SU-DHL-6 (cell line): ENCODE results near the gene ARNT2.

ENCODE experiments used
- H2AFZ ChIP-seq: fragments of 200-600 bp; sonication (generic); 2 replicates; pipeline ENCODE4 v1.6.1; 2014; ENCODE audit warnings: low read depth, mild to moderate bottlenecking, moderate library complexity, mixed read lengths, antibody characterized with exemption, low read length; ENCODE audit not compliant: severe bottlenecking
- H3F3A ChIP-seq: fragments of 200-600 bp; shearing (Covaris generic); 2 replicates; pipeline ENCODE4 v1.6.0; 2016; ENCODE audit warnings: antibody characterized with exemption, mild to moderate bottlenecking; ENCODE audit not compliant: insufficient read depth
- H3K27ac ChIP-seq: fragments of 200-600 bp; sonication (generic); 2 replicates; pipeline ENCODE4 v1.5.1; 2016; ENCODE audit warnings: low read depth, mild to moderate bottlenecking, low read length, moderate library complexity, mixed read lengths
- H3K27me3 ChIP-seq: fragments of 200-600 bp; sonication (generic), shearing (Covaris generic); 2 replicates; pipeline ENCODE4 v1.6.0; 2014; ENCODE audit warnings: mild to moderate bottlenecking, low read length
- H3K36me3 ChIP-seq: fragments of 200-600 bp; sonication (generic); 2 replicates; pipeline ENCODE4 v1.6.1; 2014; ENCODE audit warnings: mild to moderate bottlenecking, low read length, mixed read lengths
- H3K4me2 ChIP-seq: fragments of 300-600, 200-600 bp; shearing (Covaris generic), sonication (generic); 2 replicates; pipeline ENCODE4 v1.6.0; 2014; ENCODE audit warnings: low read length, low read depth, mild to moderate bottlenecking; ENCODE audit not compliant: poor library complexity, severe bottlenecking
- H3K4me3 ChIP-seq: fragments of 200-600 bp; sonication (generic); 2 replicates; pipeline ENCODE4 v1.5.1; 2014; ENCODE audit warnings: antibody characterized with exemption, low read length, mild to moderate bottlenecking, mixed read lengths; ENCODE audit not compliant: insufficient read depth, poor library complexity, severe bottlenecking
- H3K79me2 ChIP-seq: fragments of 200-600 bp; sonication (generic); 2 replicates; pipeline ENCODE4 v1.6.1; 2014; ENCODE audit warnings: mild to moderate bottlenecking, low read length, moderate library complexity; ENCODE audit not compliant: insufficient read depth
- H3K9ac ChIP-seq: fragments of 200-600 bp; sonication (generic); 2 replicates; pipeline ENCODE4 v1.7.0; 2014; ENCODE audit warnings: mild to moderate bottlenecking, low read length
- H3K9me2 ChIP-seq: fragments of 200-600 bp; sonication (generic); replicated peaks from 2 replicates; pipeline ENCODE4 v1.6.1; 2014; ENCODE audit warnings: low read length; ENCODE audit not compliant: insufficient read depth
- H3K9me3 ChIP-seq: fragments of 200-600 bp; sonication (generic); 2 replicates; pipeline ENCODE4 v1.6.1; 2014; ENCODE audit warnings: low read length, mixed read lengths; ENCODE audit not compliant: insufficient read depth
- H4K20me1 ChIP-seq: fragments of 200-600 bp; sonication (generic); 2 replicates; pipeline ENCODE4 v1.6.1; 2014; ENCODE audit warnings: low read depth, mild to moderate bottlenecking, antibody characterized with exemption, low read length, moderate library complexity, mixed read lengths
- CTCF ChIP-seq: fragments of 200-600 bp; sonication (generic); IDR thresholded peaks from one replicate; pipeline ENCODE4 v1.5.1; 2017; ENCODE audit warnings: antibody characterized with exemption, mild to moderate bottlenecking, low read length, moderate library complexity; ENCODE audit not compliant: insufficient read depth, poor library complexity, severe bottlenecking
- EZH2phosphoT487 ChIP-seq: fragments of 200-600 bp; sonication (generic), shearing (Covaris generic); conservative IDR thresholded peaks from 2 replicates; pipeline ENCODE4 v1.6.1; 2018; ENCODE audit warnings: mild to moderate bottlenecking, antibody characterized with exemption, low read length, moderate library complexity, mixed read lengths

ARNT2 gene

GRCh38 chr15:80536716-80537115 lies 132.5 kb downstream of the ARNT2 start:
- Histone ChIP-seq H4K20me1 (no peaks in the 10 kb centered on the region), H3F3A (no peaks in the 10 kb centered on the region), H2AFZ (no peak overlapping the region), H3K9me3 (no peaks in the 10 kb centered on the region), H3K27ac (no peak overlapping the region), H3K9me2 (no peaks in the 10 kb centered on the region), H3K36me3 (no peaks in the 10 kb centered on the region), H3K79me2 (no peaks in the 10 kb centered on the region), H3K4me3 (no peak overlapping the region), H3K4me2 (no peak overlapping the region), H3K9ac (no peak overlapping the region), H3K27me3 (0 out of 2 replicates have a peak, but pooled peaks cover 3% of the 10 kb centered on the region)
- TF ChIP-seq CTCF (no peak), EZH2phosphoT487 (no peak)

- no peaks in the 10 kb centered on the region for H3K9me2 ChIP-seq
- no peaks in the 10 kb centered on the region for H3F3A ChIP-seq
- H3K27me3 ChIP-seq: no peaks in the 10 kb centered on the region
- no peaks in the 10 kb centered on the region for H3K9me3 ChIP-seq
- H3K9ac ChIP-seq: no peak overlapping the region
- no peaks in the 10 kb centered on the region for H3K79me2 ChIP-seq
- no peaks in the 10 kb centered on the region for H4K20me1 ChIP-seq
- no peak overlapping the region for H2AFZ ChIP-seq
- H3K27ac ChIP-seq: no peak overlapping the region
- no peak overlapping the region for H3K4me3 ChIP-seq
- no peak overlapping the region for H3K4me2 ChIP-seq
- no peak for TF ChIP-seq CTCF
- H3K36me3 ChIP-seq: no peaks in the 10 kb centered on the region
These were observed 140.9 kb downstream of the ARNT2 start for GRCh38 chr15:80545078-80545477.

GRCh38 chr15:80547264-80547663 lies 143.1 kb downstream of the ARNT2 start:
- Histone ChIP-seq H3K4me3 (no peak overlapping the region), H3K4me2 (no peak overlapping the region), H3K9me3 (no peaks in the 10 kb centered on the region), H3K27ac (no peak overlapping the region), H3F3A (no peaks in the 10 kb centered on the region), H3K79me2 (no peaks in the 10 kb centered on the region), H3K27me3 (no peaks in the 10 kb centered on the region), H4K20me1 (no peaks in the 10 kb centered on the region), H3K9ac (no peak overlapping the region), H2AFZ (no peak overlapping the region), H3K9me2 (no peaks in the 10 kb centered on the region), H3K36me3 (no peaks in the 10 kb centered on the region)
- no peak for TF ChIP-seq CTCF
- TF ChIP-seq EZH2phosphoT487: no peak

- H3K9me3 ChIP-seq: no peaks in the 10 kb centered on the region
These were observed 145.0 kb downstream of the ARNT2 start for GRCh38 chr15:80549191-80549590.

More at GRCh38 chr15:80549191-80549590, 145.0 kb downstream of the ARNT2 start:
- H3K79me2 ChIP-seq: no peaks in the 10 kb centered on the region
- H3K27ac ChIP-seq: no peak overlapping the region
- no peaks in the 10 kb centered on the region for H3K36me3 ChIP-seq
- H3K27me3 ChIP-seq: no peaks in the 10 kb centered on the region
- no peaks in the 10 kb centered on the region for H3K9me2 ChIP-seq
- H3K4me2 ChIP-seq: no peak overlapping the region
- TF ChIP-seq EZH2phosphoT487: no peak
- TF ChIP-seq CTCF: no peak
- no peak overlapping the region for H2AFZ ChIP-seq
- no peak overlapping the region for H3K4me3 ChIP-seq
- H4K20me1 ChIP-seq: no peaks in the 10 kb centered on the region
- no peak overlapping the region for H3K9ac ChIP-seq
- no peaks in the 10 kb centered on the region for H3F3A ChIP-seq
